Measurements from ENCODE around the gene FASLG.

Gene FASLG

GRCh38 chr1:172628401-172628800, 30.5 kb upstream of the FASLG start:
- H3K4me2 ChIP-seq (ENCODE audit: low read length) = no peak overlapping the region
- no peak overlapping the region for H3K9ac ChIP-seq (ENCODE audit: low read length)
- no peak overlapping the region for H3K4me3 ChIP-seq (ENCODE audit: low read depth, low read length, poor library complexity, severe bottlenecking)
- H3K27me3 ChIP-seq (ENCODE audit: insufficient read depth, low read length) = no peaks in the 10 kb centered on the region
- no peak overlapping the region for H2AFZ ChIP-seq (ENCODE audit: low read length)
- no peaks in the 10 kb centered on the region for H3K79me2 ChIP-seq (ENCODE audit: insufficient read depth, low read length)
- no peaks in the 10 kb centered on the region for H3K9me2 ChIP-seq (ENCODE audit: low read depth, low read length)
- H3K27ac ChIP-seq (ENCODE audit: low read depth, low read length, poor library complexity, severe bottlenecking) = no peak overlapping the region
- no peaks in the 10 kb centered on the region for H3F3A ChIP-seq (ENCODE audit: insufficient read depth, low read length)
- H3K4me1 ChIP-seq (ENCODE audit: insufficient read depth, low read length, severe bottlenecking) = no peaks in the 10 kb centered on the region
- H3K9me3 ChIP-seq (ENCODE audit: low read length) = no peaks in the 10 kb centered on the region
- TF ChIP-seq EZH2 (IDR thresholded peaks at IDR 0.05; ENCODE audit: borderline replicate concordance, low read length) = no peak
- TF ChIP-seq CTCF (IDR thresholded peaks at IDR 0.05; ENCODE audit: low read length) = no peak
- no peaks in the 10 kb centered on the region for H4K20me1 ChIP-seq (ENCODE audit: insufficient read depth, low read length)
- H3K36me3 ChIP-seq (ENCODE audit: insufficient read depth, low read length) = no peaks in the 10 kb centered on the region

GRCh38 chr1:172629170-172629569, 29.7 kb upstream of the FASLG start:
- Histone ChIP-seq H3K4me2 (ENCODE audit: low read length) (no peak overlapping the region), H3K9me2 (ENCODE audit: low read depth, low read length) (no peaks in the 10 kb centered on the region), H3K9me3 (ENCODE audit: low read length) (no peaks in the 10 kb centered on the region), H3K79me2 (ENCODE audit: insufficient read depth, low read length) (no peaks in the 10 kb centered on the region), H4K20me1 (ENCODE audit: insufficient read depth, low read length) (no peaks in the 10 kb centered on the region), H3K36me3 (ENCODE audit: insufficient read depth, low read length) (no peaks in the 10 kb centered on the region), H3K9ac (ENCODE audit: low read length) (no peak overlapping the region), H3K4me1 (ENCODE audit: insufficient read depth, low read length, severe bottlenecking) (no peaks in the 10 kb centered on the region), H3K4me3 (ENCODE audit: low read depth, low read length, poor library complexity, severe bottlenecking) (no peak overlapping the region), H3F3A (ENCODE audit: insufficient read depth, low read length) (no peaks in the 10 kb centered on the region), H3K27me3 (ENCODE audit: insufficient read depth, low read length) (no peaks in the 10 kb centered on the region), H3K27ac (ENCODE audit: low read depth, low read length, poor library complexity, severe bottlenecking) (no peak overlapping the region), H2AFZ (ENCODE audit: low read length) (no peak overlapping the region)
- TF ChIP-seq EZH2 (IDR thresholded peaks at IDR 0.05; ENCODE audit: borderline replicate concordance, low read length) (no peak), CTCF (IDR thresholded peaks at IDR 0.05; ENCODE audit: low read length) (no peak)

- H3K4me3 ChIP-seq (ENCODE audit: low read depth, low read length, poor library complexity, severe bottlenecking) = no peak overlapping the region
- no peaks in the 10 kb centered on the region for H3K79me2 ChIP-seq (ENCODE audit: insufficient read depth, low read length)
- H3K9ac ChIP-seq (ENCODE audit: low read length) = no peak overlapping the region
- H3K4me2 ChIP-seq (ENCODE audit: low read length) = no peak overlapping the region
- no peaks in the 10 kb centered on the region for H3K4me1 ChIP-seq (ENCODE audit: insufficient read depth, low read length, severe bottlenecking)
- TF ChIP-seq EZH2 (IDR thresholded peaks at IDR 0.05; ENCODE audit: borderline replicate concordance, low read length) (no peak), CTCF (IDR thresholded peaks at IDR 0.05; ENCODE audit: low read length) (no peak)
- H3K36me3 ChIP-seq (ENCODE audit: insufficient read depth, low read length) = no peaks in the 10 kb centered on the region
- H3F3A ChIP-seq (ENCODE audit: insufficient read depth, low read length) = no peaks in the 10 kb centered on the region
- H2AFZ ChIP-seq (ENCODE audit: low read length) = no peak overlapping the region
- H4K20me1 ChIP-seq (ENCODE audit: insufficient read depth, low read length) = no peaks in the 10 kb centered on the region
- H3K27me3 ChIP-seq (ENCODE audit: insufficient read depth, low read length) = no peaks in the 10 kb centered on the region
- no peak overlapping the region for H3K27ac ChIP-seq (ENCODE audit: low read depth, low read length, poor library complexity, severe bottlenecking)
- H3K9me3 ChIP-seq (ENCODE audit: low read length) = no peaks in the 10 kb centered on the region
- H3K9me2 ChIP-seq (ENCODE audit: low read depth, low read length) = no peaks in the 10 kb centered on the region
Observed at GRCh38 chr1:172629638-172630037, 29.3 kb upstream of the FASLG start.
